ENCODE measurements around the gene TRPM5. TPM values are rescaled to one million over a fixed set of nuclear protein-coding genes. Genes with fewer than 3 reads are reported as not detected.

The TRPM5 gene
- total and polyA plus RNA-seq, 4 donors: 0.05 TPM; not detected in 3

DNA sequence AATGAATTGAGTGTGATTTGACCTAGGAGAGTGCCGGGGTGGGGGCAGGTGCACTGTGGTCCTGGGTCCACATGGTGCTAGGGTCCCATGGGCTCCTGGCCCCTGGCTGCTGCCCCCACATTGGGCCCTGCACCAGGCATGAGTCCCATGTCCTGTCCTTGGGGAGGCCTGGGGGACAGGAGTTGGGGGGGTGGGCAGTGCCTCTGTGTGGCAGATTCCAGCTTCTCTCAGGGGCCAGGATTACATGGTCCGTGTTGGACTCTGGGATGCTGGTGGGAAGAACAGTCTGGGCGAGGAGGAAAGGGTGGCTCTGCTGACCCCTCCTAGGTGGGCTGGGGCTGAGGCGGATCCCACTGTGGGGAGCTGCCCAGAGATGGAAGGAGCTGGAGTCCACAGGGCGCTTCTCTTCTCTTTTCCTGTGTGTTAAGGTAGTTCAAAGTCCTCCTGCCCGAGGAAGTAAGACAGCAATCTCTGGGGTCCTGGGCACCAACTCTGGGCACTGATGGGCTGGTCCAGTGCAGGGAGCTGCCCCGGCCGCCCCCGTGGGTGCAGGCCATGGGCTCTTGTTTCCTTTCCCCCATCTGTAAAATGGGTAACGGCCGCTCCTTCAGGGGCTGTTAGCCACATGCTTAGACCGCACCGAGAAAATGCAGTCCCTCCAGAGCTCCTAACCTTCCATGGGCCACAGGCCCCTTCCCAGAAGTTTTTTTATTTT lies 20.3 kb upstream of the TRPM5 start:
- Histone ChIP-seq H3K36me3 (ENCODE audit: control insufficient read depth in 4 of 4, insufficient read depth in 3 of 4, low read depth in 1 of 4, low read length in 3 of 4) (no peaks in the 10 kb centered on the region), H3K9me3 (ENCODE audit: control insufficient read depth in 4 of 4, low read length in 3 of 4) (no peaks in the 10 kb centered on the region), H3K4me1 (ENCODE audit: control insufficient read depth in 4 of 4, insufficient read depth in 4 of 4, low read length in 3 of 4) (no peaks in the 10 kb centered on the region), H3K4me3 (ENCODE audit: low read depth in 1 of 3, low read length in 3 of 3) (no peak overlapping the region), H3K27ac (ENCODE audit: low read depth in 1 of 2, low read length in 2 of 2) (no peak overlapping the region), H3K27me3 (ENCODE audit: control insufficient read depth in 4 of 4, insufficient read depth in 4 of 4, low read length in 3 of 4) (no peaks in the 10 kb centered on the region), H3K9ac (ENCODE audit: low read depth in 1 of 2, low read length in 2 of 2) (no peak overlapping the region)
- 88% methylated on average over 13 of the region's 13 CpGs for WGBS
- no peak for DNase-seq (ENCODE audit: low spot score)
- TF ChIP-seq HNF4A (conservative IDR thresholded peaks at IDR 0.05) (no peak), FOXA2 (IDR thresholded peaks at IDR 0.05) (no peak), FOXA1 (IDR thresholded peaks at IDR 0.05) (no peak), YY1 (IDR thresholded peaks at IDR 0.05) (no peak), RXRA (IDR thresholded peaks at IDR 0.05) (no peak), ATF3 (IDR thresholded peaks at IDR 0.05) (no peak), EGR1 (IDR thresholded peaks at IDR 0.05; ENCODE audit: low read depth in 2 of 2) (no peak), SP1 (IDR thresholded peaks at IDR 0.05) (no peak), NR2F2 (IDR thresholded peaks at IDR 0.05) (no peak), GABPA (IDR thresholded peaks at IDR 0.05 in 1 of 2, conservative IDR thresholded peaks at IDR 0.05 in 1 of 2) (no peak), JUND (IDR thresholded peaks at IDR 0.05) (no peak), REST (IDR thresholded peaks at IDR 0.05) (no peak), HNF4G (IDR thresholded peaks at IDR 0.05) (no peak), RAD21 (IDR thresholded peaks at IDR 0.05) (no peak)
- TF ChIP-seq, protein P1, sequence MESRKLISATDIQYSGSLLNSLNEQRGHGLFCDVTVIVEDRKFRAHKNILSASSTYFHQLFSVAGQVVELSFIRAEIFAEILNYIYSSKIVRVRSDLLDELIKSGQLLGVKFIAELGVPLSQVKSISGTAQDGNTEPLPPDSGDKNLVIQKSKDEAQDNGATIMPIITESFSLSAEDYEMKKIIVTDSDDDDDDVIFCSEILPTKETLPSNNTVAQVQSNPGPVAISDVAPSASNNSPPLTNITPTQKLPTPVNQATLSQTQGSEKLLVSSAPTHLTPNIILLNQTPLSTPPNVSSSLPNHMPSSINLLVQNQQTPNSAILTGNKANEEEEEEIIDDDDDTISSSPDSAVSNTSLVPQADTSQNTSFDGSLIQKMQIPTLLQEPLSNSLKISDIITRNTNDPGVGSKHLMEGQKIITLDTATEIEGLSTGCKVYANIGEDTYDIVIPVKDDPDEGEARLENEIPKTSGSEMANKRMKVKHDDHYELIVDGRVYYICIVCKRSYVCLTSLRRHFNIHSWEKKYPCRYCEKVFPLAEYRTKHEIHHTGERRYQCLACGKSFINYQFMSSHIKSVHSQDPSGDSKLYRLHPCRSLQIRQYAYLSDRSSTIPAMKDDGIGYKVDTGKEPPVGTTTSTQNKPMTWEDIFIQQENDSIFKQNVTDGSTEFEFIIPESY (IDR thresholded peaks at IDR 0.05): no peak
- TF ChIP-seq, protein P2, sequence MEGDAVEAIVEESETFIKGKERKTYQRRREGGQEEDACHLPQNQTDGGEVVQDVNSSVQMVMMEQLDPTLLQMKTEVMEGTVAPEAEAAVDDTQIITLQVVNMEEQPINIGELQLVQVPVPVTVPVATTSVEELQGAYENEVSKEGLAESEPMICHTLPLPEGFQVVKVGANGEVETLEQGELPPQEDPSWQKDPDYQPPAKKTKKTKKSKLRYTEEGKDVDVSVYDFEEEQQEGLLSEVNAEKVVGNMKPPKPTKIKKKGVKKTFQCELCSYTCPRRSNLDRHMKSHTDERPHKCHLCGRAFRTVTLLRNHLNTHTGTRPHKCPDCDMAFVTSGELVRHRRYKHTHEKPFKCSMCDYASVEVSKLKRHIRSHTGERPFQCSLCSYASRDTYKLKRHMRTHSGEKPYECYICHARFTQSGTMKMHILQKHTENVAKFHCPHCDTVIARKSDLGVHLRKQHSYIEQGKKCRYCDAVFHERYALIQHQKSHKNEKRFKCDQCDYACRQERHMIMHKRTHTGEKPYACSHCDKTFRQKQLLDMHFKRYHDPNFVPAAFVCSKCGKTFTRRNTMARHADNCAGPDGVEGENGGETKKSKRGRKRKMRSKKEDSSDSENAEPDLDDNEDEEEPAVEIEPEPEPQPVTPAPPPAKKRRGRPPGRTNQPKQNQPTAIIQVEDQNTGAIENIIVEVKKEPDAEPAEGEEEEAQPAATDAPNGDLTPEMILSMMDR (IDR thresholded peaks at IDR 0.05; ENCODE audit: low read depth, low read length, missing input control): no peak
- TF ChIP-seq, protein P3, sequence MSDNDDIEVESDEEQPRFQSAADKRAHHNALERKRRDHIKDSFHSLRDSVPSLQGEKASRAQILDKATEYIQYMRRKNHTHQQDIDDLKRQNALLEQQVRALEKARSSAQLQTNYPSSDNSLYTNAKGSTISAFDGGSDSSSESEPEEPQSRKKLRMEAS (IDR thresholded peaks at IDR 0.05): no peak

Measured in liver (tissue), 9 donors.